EH (cell line): ENCODE data around the gene DVL2.

Experiments used
- DNase-seq: peaks from one replicate; pipeline ENCODE4 v3.0.0-alpha.2; 2015; ENCODE audit warnings: low read depth

DVL2 gene

DNA sequence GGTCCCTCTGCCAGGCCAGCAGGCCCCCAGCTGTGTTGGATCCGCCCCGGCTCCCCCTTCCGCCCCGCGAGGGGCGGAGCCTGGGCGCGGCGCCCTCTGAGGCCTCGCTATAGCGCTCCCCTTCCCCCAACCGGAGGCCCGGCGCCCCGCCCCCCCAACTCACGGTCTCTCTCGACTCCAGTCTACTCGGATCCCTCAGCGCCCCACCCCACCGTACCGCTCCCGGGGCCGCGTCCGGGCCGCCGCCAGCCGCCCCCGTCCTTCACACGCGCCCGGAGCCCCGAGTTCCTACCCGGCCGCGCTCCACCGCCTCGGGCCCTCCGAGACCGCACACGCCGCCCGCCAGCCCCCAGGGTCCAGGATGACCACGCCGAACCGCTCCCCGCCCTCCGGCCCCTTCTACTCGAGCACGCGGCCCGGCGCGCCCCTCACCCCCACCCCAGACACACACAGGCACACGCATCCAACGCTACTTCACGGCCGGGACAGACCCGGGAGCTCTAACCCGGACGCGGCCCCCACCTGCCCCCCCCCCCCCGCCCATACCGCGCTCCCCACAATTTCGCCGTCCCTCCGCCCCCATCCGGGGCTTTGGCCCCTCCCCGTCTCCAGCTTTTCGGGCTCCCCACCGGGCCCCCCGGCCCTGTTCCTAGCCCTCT is 3.6 kb upstream of the DVL2 start:
- DNase-seq = peak; percentile 77

DNA sequence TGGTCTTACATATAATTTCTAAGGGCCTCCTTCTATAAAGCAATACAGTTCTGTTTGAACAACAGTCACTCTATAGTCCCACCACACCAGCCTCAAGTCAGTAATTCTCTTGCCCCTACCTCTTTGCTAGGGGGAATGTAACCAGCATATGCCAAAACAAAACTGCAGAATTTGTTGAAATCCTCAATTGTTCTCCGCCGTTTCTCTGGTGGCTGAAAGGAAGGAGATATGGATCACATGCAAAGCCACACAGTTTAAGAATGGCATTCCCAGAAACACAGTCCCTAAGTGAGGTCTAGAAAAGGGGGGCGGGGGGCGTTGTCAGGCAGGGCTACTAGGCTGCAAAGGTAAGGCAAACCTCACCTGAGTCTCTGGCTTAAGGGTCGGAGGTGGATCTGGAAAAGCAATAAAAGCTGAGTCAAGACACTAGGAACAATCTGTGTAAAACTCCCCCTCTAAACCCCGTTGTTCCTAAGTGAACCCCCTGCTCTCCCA is 3.0 kb upstream of the DVL2 start:
- DNase-seq = no peak

GRCh38 chr17:7236808-7237207 is 2.5 kb upstream of the DVL2 start:
- DNase-seq = no peak

DNA sequence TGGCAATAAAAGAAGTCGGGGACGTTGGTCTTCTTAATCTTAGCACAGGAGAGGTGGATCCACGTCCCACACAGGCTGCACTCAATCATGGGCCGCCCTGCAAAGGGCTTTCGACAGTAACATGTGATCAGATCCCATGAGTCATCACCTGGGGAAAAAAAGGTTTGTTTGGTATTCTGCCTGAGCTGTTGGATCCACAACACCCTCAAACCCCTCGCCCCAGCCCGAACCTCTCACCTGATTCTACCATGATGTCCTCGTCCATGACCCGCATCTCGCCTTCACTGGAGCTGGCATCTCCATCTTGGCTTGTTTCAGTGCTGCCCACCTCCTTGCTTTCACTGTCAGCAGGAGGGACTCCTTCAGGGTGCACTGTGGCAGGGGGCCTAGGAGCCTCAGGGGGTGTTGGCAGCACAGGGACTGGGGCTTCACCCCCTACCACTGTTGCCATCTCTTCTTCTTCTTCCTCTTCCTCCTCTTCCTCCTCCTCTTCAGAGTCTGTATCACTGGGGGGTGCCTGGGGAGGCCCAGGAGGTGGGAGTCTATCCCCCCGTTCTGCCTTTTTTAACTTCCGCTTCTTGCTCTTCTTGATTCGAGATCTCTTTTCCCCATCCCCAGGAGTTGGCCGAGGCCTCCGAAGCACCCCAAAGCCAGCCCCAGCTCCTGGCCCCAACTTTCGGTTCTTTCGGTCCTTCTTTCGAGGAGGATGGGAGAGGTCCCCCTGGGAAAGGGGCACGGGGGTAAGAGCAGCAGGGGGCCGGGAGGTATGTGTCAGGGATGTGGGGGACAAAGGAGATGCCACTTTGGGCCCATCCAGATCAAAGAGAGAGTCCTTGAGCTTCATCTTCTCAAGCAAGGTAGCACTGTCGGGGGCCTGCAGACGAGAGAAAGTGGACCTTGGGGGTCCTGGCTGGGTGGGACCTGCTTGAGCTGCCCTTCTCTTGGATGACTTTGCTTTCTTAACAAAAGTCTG is 1.7 kb upstream of the DVL2 start:
- DNase-seq = no peak

GRCh38 chr17:7233701-7234082 is 625 bp downstream of the DVL2 start:
- no peak for DNase-seq

DNA sequence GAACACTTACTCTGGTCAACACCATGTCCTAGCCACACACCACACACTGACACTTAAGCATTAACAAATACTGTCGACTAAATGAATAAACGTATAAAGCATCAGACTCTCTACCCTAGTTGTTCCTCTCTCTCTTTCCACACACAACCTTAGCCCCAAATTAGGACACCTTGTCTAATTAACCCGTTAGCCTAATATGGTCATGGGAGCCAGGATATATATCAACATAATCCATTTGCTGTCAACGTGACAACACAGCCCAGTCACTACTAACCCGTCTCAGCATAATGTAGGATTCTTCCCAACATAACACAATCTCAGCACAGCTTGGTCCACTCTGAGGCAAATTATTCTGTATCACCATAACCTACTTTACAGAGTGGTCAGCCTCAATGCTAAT is 2.2 kb downstream of the DVL2 start:
- DNase-seq = no peak

DNA sequence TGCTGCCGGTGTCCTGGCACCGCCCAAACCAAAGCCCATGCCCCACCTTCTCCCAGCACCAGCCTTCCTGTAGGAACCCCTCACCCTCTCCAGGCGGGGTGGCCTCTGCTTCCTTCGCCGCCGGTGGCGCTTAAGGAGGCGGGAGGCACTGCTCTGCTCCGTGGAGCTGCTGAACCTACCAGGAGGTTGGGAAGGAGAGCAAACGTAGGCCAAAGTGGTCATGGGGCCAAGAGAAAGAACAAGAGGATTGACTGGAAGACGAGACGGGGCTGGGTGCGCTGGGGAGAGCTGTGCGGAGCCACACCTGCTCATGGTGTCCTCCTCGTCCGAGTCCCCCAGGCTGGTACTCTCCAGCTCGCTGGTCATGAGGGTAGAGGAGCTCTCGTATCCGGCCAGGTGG is 4.8 kb downstream of the DVL2 start:
- DNase-seq = no peak

DNA sequence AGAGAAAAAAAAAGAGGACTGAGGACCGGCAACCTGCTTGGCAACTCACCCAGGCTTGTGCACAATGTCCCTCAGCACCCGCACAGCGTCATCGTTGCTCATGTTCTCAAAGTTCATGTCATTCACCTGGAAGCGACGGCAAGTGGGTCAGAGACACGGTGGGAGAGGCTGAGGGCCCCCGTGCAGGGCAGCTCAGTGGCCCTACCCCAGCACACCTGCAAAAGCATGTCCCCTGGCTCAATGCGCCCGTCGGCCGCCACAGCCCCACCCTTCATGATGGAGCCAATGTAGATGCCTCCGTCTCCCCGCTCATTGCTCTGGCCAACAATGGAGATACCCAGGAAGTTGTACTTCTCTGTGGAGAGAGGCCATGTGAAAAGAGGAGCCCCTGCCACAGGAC is 5.4 kb downstream of the DVL2 start:
- DNase-seq = no peak

DNA sequence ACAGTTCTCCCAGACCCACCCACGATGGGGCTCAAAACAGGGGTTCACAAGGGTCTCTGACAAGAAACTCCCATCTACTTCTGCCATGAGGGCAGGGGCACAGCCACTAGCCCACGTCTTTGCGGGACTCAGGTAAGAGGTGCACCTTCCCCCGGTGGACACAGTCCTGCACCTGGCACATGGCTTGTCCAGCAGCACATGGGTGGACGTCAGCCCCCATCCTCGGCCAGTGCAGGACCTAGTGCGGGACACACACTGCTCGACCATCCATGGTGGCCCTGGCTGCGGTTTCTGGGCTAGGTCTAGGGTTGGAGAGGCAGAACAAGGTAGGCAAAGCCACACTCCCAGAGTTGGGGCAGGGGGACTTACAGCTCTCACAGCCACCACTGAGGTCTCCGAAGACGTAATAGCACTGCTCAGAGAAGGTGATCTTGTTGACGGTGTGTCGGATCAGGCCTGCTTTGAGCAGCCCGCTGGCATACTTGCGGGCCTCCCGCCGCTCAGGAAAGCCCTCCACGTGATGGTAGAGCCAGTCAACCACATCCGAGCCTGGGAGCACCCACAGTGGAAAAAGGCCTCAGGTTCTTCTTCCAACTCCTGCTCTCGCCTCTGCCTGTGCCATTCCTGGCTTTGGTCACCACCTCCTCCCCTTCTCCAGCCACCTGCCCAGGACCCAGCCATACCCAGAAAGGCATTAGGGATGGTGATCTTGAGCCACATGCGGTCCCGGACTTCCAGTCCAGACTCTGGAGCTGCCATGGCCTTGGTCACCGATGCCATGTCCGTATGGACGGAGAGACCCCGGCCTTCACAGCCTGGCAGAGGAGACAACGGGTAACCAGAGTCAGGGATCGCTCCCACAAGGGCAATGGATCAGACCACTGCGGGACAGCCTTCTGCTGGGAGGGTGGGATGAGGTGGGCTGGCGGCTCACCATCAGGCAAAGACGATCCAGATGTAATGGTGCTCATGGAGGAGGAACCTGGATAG is 7.3 kb downstream of the DVL2 start:
- DNase-seq = no peak

DNA sequence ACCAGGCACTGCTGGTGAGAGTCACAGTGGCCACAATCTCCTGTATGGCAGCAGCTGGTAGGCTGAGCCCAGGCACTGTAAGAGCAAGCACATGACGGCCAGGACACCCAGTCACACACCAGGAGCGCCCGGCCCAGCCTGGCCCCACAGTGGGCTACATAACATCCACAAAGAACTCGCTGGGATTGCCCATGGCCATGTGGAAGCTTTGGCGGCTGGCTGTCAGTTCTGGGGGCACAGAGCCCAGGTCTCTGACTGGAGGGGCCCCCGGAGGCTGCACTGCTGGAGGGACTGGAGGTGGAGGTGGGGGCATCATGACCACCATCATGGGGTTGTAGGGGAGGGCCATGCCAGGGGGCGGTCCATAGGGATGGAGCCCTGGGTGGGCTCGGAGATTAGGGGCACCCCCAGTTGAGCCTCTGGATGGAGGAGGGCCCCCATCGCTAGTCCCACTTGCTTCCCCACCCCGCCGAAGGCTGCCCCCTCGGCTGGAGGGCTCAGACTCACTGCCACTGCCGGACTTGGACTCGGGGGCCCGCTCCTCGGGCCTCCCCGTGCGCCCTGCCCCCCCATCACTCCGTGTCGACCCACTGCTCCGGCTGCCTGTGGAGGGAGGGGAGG is 8.5 kb downstream of the DVL2 start:
- no peak for DNase-seq

DNA sequence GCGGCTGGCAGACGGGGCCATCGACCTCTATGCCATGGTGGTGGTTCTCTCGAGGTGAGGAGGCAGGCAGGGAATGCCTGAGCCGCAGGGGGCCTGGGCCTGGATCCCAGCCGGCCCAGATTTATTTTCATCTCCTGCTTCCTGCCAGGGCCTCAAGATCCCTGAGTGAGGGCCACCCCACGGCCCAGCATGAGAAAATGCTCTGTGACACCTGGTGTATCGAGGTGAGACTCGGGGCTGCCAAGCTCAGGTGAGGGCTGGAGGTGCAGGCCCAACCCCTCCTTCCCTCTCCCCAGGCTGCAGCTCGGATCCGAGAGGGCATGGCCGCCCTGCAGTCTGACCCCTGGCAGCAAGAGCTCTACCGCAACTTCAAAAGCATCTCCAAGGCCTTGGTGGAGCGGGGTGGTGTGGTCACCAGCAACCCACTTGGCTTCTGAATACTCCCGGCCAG is 9.6 kb downstream of the DVL2 start:
- DNase-seq = no peak

- no peak for DNase-seq
These were observed 10.2 kb downstream of the DVL2 start for GRCh38 chr17:7224110-7224509.

- no peak for DNase-seq
These were observed 10.9 kb downstream of the DVL2 start for GRCh38 chr17:7223375-7223774.

DNA sequence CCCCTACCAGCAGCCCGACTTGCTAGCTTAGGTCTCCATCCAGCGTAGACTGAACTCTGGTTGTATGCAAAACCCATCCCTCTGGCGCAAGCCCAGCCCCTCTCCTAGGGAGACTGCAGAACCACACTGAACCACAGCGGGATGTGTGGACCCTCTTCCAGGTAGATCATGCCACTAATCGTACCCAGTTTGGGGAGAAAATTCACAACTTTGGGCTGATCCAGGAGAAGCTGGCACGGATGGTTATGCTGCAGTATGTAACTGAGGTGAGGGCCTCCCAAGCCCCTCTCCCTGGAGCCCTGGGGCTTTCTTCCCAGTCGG is 11.4 kb downstream of the DVL2 start:
- no peak for DNase-seq

DNA sequence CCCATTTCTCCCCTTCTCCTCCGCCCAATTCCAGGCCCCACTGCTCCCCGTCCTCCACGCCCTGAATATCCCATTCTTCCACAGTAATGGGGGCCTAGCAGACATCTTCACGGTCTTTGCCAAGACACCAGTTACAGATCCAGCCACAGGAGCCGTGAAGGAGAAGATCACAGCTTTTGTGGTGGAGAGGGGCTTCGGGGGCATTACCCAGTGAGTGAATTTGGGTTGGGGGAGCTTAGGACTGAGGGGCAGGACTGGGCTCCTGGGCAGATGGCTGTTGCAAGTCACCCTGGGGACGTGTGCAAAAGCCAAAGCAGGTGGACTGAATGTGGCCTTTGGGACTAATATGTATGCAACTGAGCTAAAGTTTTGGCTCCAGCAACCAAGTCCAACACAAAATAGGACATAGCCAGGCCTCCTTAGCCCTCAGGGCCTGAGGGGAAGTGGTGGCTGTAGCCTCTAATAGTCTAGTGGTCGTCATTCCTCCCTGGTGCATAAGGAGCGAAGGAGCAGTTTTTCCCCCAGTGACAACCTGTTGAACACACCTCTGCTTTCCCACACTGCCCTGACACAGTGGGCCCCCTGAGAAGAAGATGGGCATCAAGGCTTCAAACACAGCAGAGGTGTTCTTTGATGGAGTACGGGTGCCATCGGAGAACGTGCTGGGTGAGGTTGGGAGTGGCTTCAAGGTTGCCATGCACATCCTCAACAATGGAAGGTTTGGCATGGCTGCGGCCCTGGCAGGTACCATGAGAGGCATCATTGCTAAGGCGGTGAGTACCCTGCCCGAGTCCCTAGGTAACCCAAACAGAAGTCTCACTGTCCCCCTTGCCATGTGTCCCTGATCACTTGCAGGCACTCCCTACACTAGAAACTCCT is 12.0 kb downstream of the DVL2 start:
- DNase-seq = no peak

- no peak for DNase-seq
These were observed 12.8 kb downstream of the DVL2 start for GRCh38 chr17:7221278-7222092.

DNA sequence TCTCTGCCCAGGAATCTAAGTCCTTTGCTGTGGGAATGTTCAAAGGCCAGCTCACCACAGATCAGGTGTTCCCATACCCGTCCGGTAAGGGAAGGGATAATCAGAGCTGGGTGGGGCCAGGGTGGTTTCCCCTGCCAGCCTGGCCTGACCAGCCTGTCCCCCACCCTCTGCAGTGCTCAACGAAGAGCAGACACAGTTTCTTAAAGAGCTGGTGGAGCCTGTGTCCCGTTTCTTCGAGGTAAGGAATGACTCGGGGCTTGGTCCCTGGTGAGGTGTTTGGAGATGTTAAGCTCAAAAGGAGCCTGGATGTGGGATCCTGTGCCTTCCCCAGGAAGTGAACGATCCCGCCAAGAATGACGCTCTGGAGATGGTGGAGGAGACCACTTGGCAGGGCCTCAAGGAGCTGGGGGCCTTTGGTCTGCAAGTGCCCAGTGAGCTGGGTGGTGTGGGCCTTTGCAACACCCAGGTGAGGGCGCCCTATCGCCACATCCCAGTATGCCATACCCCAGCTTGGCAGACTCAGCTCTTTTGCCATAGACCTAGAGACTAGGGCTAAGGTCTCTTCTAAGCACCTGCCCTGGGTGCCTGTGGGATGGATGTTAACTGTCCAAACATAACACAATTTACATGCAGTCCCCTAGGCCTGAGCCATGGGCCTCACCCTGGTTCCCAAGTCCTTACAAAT is 13.6 kb downstream of the DVL2 start:
- DNase-seq = peak; percentile 69

DNA sequence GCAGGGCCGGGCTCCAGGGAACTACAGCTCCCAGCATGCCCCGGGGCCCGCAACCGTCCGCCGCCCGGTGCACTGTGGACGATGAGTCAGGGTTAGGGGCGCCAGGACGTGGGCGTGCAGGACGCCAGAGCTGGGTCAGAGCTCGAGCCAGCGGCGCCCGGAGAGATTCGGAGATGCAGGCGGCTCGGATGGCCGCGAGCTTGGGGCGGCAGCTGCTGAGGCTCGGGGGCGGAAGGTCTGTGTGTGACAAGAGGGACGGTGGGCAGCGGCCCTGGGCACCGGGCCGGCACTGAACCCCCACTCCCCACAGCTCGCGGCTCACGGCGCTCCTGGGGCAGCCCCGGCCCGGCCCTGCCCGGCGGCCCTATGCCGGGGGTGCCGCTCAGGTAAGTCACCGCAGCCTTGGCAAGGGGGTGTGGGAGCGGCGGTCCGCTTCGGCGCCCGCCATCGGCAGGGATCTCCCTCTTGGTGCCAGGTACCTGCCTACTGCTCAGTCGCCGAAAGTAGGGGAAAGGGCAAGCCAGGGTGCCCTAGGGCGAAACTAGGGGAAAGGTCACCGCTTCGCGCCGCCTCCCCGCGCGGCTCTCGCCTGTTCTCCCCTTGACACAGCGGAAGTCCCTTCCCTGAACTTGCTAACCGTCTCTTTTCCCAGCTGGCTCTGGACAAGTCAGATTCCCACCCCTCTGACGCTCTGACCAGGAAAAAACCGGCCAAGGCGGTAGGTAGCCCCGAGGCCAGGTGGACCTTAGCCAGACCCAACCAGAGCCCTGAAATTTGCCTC is 14.3 kb downstream of the DVL2 start, which contains the start of the genes ACADVL and DLG4:
ACADVL (plus strand) TSS at position 127 of the 781 bp plus-strand sequence; CDS start at position 174, 47 bp downstream.
DLG4 (minus strand) TSS at position 25 of the 781 bp plus-strand sequence.
- peak; percentile 90 for DNase-seq
